ENCODE results near the gene ADARB2.

DNA sequence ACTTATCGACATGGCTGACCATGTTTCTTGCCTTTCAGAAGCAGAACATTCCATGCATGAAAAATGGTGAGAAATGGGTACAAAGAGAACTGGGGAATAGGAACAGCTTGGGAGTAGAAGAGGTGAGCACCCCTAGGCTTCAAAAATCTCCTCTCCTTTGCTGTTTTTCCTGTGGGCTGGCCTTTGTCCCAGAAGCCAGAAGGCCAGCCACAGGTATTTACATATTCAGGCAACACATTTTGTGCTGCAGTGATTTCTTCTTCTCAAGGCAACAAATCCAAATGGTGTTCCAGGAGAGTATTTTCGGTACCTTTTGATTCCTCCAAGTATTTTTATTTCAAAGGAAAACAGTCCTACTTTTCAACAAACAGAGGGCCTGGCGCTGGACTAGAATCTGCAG lies 31.1 kb downstream of the ADARB2 start:
- TF ChIP-seq CTCF (conservative IDR thresholded peaks at IDR 0.05; ENCODE audit: low read depth in 2 of 2) (no peak), CREB1 (CRISPR knock-in tag; IDR thresholded peaks at IDR 0.05; ENCODE audit: low read depth) (no peak), POLR2AphosphoS5 (IDR thresholded peaks at IDR 0.05; ENCODE audit: low read depth) (no peak), EZH2 (IDR thresholded peaks at IDR 0.05; ENCODE audit: low read depth, unreplicated experiment) (no peak), EZH2phosphoT487 (IDR thresholded peaks at IDR 0.05; ENCODE audit: unreplicated experiment) (no peak), ZNF331 (CRISPR knock-in tag; IDR thresholded peaks at IDR 0.05; ENCODE audit: low read depth) (no peak), ETS1 (IDR thresholded peaks at IDR 0.05) (no peak), NANOG (IDR thresholded peaks at IDR 0.05; ENCODE audit: borderline replicate concordance) (no peak), ZNF114 (CRISPR knock-in tag; IDR thresholded peaks at IDR 0.05) (no peak), JUNB (IDR thresholded peaks at IDR 0.05; ENCODE audit: unreplicated experiment) (no peak)
- TF ChIP-seq, protein P1, sequence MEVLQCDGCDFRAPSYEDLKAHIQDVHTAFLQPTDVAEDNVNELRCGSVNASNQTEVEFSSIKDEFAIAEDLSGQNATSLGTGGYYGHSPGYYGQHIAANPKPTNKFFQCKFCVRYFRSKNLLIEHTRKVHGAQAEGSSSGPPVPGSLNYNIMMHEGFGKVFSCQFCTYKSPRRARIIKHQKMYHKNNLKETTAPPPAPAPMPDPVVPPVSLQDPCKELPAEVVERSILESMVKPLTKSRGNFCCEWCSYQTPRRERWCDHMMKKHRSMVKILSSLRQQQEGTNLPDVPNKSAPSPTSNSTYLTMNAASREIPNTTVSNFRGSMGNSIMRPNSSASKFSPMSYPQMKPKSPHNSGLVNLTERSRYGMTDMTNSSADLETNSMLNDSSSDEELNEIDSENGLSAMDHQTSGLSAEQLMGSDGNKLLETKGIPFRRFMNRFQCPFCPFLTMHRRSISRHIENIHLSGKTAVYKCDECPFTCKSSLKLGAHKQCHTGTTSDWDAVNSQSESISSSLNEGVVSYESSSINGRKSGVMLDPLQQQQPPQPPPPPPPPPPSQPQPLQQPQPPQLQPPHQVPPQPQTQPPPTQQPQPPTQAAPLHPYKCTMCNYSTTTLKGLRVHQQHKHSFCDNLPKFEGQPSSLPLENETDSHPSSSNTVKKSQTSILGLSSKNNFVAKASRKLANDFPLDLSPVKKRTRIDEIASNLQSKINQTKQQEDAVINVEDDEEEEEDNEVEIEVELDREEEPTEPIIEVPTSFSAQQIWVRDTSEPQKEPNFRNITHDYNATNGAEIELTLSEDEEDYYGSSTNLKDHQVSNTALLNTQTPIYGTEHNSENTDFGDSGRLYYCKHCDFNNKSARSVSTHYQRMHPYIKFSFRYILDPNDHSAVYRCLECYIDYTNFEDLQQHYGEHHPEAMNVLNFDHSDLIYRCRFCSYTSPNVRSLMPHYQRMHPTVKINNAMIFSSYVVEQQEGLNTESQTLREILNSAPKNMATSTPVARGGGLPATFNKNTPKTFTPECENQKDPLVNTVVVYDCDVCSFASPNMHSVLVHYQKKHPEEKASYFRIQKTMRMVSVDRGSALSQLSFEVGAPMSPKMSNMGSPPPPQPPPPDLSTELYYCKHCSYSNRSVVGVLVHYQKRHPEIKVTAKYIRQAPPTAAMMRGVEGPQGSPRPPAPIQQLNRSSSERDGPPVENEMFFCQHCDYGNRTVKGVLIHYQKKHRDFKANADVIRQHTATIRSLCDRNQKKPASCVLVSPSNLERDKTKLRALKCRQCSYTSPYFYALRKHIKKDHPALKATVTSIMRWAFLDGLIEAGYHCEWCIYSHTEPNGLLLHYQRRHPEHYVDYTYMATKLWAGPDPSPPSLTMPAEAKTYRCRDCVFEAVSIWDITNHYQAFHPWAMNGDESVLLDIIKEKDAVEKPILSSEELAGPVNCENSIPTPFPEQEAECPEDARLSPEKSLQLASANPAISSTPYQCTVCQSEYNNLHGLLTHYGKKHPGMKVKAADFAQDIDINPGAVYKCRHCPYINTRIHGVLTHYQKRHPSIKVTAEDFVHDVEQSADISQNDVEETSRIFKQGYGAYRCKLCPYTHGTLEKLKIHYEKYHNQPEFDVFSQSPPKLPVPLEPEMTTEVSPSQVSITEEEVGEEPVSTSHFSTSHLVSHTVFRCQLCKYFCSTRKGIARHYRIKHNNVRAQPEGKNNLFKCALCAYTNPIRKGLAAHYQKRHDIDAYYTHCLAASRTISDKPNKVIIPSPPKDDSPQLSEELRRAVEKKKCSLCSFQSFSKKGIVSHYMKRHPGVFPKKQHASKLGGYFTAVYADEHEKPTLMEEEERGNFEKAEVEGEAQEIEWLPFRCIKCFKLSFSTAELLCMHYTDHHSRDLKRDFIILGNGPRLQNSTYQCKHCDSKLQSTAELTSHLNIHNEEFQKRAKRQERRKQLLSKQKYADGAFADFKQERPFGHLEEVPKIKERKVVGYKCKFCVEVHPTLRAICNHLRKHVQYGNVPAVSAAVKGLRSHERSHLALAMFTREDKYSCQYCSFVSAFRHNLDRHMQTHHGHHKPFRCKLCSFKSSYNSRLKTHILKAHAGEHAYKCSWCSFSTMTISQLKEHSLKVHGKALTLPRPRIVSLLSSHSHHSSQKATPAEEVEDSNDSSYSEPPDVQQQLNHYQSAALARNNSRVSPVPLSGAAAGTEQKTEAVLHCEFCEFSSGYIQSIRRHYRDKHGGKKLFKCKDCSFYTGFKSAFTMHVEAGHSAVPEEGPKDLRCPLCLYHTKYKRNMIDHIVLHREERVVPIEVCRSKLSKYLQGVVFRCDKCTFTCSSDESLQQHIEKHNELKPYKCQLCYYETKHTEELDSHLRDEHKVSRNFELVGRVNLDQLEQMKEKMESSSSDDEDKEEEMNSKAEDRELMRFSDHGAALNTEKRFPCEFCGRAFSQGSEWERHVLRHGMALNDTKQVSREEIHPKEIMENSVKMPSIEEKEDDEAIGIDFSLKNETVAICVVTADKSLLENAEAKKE (CRISPR knock-in tag; IDR thresholded peaks at IDR 0.05), result no peak
- TF ChIP-seq, protein P2, sequence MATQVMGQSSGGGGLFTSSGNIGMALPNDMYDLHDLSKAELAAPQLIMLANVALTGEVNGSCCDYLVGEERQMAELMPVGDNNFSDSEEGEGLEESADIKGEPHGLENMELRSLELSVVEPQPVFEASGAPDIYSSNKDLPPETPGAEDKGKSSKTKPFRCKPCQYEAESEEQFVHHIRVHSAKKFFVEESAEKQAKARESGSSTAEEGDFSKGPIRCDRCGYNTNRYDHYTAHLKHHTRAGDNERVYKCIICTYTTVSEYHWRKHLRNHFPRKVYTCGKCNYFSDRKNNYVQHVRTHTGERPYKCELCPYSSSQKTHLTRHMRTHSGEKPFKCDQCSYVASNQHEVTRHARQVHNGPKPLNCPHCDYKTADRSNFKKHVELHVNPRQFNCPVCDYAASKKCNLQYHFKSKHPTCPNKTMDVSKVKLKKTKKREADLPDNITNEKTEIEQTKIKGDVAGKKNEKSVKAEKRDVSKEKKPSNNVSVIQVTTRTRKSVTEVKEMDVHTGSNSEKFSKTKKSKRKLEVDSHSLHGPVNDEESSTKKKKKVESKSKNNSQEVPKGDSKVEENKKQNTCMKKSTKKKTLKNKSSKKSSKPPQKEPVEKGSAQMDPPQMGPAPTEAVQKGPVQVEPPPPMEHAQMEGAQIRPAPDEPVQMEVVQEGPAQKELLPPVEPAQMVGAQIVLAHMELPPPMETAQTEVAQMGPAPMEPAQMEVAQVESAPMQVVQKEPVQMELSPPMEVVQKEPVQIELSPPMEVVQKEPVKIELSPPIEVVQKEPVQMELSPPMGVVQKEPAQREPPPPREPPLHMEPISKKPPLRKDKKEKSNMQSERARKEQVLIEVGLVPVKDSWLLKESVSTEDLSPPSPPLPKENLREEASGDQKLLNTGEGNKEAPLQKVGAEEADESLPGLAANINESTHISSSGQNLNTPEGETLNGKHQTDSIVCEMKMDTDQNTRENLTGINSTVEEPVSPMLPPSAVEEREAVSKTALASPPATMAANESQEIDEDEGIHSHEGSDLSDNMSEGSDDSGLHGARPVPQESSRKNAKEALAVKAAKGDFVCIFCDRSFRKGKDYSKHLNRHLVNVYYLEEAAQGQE (IDR thresholded peaks at IDR 0.05; ENCODE audit: unreplicated experiment), result no peak
